ENCODE results near the gene CPLANE2.

CPLANE2 gene

GRCh38 chr1:16189921-16190621 is 46.9 kb downstream of the CPLANE2 start:
- no peak for DNase-seq (ENCODE audit: low read depth, low spot score)

DNA sequence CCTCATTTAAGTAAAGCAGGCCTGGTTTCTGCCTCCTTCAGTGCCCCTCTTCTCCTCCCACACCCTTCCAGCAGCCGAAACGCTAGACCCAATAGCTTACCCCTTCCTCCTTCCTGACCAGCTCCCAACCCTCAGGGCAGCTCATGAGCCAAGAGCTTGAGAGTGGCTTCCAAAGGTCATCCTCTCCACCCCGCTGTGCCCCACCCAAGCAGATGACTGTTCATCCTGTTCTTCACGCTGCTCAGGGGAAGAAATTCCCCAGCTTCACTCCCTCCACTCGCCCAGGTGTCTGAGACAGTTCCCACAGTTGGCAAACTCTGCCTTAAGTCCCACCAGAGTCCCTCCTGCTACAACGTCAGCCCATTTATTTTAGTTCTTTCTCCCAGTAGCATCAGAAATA is 48.0 kb downstream of the CPLANE2 start:
- no peak for DNase-seq (ENCODE audit: low read depth, low spot score)

- peak; percentile 58 for DNase-seq (ENCODE audit: low read depth, low spot score)
These were observed 49.1 kb downstream of the CPLANE2 start for GRCh38 chr1:16187748-16188401.

GRCh38 chr1:16186655-16187235 is 50.2 kb downstream of the CPLANE2 start:
- DNase-seq (ENCODE audit: low read depth, low spot score) = no peak

DNA sequence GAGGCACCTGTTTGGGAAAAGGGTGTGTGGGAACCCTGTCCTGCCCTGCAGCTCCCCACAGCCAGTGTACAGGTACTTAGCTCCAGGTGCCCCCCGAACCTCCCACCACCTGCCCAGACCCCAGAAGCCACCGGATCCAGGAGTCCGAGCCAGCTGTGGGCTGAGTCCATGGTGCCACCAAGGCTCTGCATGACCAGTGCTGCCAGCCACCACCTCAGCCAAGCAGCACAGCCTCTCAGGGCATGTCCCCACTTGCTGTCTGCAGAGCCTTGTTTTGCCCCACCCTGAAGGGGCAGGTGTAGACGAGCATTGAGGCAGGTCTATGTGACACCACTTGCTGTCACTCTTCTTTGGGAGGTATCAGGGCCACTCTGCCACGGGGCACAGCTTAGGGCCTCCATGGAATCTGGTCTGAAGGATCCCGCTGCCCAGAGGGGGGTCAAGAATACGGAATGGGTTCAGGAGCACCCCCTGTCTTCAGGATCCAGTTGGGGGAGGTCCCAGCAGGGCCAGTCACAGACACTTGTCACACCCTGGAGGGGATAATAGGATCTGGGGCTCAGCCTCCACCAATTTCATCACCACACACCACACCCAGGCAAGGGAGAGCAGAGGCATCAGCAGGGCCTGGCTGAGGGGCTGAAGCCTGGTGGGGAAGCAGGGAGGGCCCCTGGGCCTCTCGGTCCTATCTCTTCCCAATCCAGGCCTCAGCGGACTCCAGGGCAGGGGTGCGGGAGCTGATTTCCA is 52.3 kb downstream of the CPLANE2 start:
- no peak for DNase-seq (ENCODE audit: low read depth, low spot score)

DNA sequence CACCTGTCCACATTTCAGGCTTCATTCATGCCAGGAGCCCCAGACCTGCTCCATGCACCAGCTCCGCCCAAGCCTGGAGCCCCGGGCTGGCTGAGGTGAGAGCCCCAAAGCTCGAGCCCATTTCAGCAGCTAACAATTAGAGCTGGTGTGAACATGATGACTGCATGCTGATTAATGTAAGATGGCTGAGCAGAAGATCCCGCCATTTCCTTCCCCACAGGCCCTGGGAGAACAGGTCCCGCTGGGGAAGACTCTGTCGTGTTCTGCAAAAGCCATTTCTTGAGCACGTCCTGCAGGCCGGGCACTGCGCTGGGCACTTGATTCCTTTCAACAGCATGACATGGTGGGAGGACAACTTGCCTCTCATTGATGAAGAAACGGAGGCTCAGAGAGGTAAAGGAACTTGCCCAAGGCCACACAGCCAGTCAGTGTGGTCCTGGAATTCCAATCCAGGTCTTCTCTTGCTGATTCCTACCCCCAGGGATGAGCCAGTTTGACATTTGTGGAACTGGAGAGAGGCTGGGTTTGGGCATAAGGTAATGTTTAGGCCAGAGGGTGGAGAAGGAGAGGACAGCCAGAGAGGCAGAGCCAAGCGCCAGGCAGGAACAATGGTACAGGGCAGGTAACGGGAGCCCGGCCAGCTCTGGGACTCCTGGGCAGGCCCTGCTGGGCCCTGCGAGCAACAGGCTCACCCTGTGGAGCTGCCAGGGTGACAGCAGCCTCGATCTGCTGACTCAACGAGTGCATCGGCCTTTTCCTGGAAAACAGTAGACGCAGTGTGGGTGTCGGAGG is 53.0 kb downstream of the CPLANE2 start:
- no peak for DNase-seq (ENCODE audit: low read depth, low spot score)

DNA sequence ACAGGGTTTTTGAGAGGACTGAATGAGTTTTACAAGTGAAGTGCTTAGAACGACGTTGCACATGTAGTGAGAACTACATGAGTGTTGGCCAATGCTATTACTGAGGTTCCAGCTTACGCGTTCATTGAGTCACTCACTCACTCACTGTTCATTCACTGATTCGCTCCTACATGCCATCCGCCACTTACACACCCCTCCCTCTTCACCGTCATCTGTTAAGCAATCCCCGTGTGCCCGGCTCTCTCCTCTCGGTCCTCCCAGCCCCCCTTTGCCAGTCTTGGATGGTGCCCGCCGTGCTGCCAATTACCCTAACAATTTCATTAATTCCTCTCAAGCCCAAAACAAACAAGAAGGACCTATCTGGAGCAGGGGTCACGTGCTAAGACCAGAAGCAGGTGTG is 53.8 kb downstream of the CPLANE2 start:
- DNase-seq (ENCODE audit: low read depth, low spot score) = no peak

DNA sequence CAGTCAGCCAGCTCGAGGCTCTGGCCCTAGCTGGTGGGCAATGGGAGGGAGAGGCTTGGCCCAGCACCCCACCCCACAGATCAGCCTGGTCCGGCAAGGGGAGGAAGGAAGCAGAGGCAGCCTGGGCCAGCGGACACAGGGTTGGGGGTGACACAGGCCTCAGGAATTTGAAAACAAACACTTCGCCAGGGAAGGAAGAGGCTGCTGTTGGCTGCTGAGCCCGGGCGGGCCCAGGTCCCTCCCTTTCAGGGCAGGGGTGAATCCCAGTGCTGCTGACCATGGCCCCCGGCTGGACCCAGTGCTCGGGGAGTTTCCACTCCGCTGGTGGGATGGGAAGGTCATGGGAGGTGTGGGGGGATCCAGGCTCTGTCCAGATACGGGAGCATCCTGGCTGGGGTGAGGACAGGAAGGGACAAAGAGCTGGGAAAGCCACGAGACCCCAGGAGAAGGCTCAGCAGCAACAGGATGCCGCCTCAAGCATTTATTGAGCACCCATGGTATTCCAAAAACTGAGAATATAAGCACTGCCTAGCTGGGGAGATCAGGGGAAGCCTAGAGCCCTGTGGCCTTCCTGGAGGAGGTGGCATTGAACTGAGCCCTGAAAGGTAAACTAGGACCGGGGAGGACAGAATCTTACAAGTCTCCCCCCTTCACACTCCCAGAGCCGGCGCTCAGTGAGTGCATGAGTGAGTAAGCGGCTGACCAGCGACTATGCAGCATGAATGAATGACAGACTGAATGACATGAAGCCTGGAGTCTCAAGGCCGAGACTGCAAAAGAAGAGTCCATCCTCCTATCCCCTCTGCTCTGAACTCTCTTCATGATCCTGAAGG is 54.9 kb downstream of the CPLANE2 start:
- no peak for DNase-seq (ENCODE audit: low read depth, low spot score)

All from activated naive CD8-positive, alpha-beta T cell treated with anti-CD3 and anti-CD28 coated beads, Interleukin-2, amount 50 U/mL, for 16 hours (primary cell).